Glomerular endothelial cell (primary cell): ENCODE results near the gene BTBD16. TPM values are rescaled to one million over a fixed set of nuclear protein-coding genes. Genes with fewer than 3 reads are reported as not detected.

ENCODE experiments used
- DNase-seq: peaks from one replicate; pipeline ENCODE4 v3.0.0-alpha.2; 2011; ENCODE audit warnings: low read depth, low spot score; ENCODE audit errors: extremely low read depth
- total RNA-seq: library from RNA; depleted of rRNA; stranded (reverse); fragments of >200 nt; gene quantifications from 2 replicates; pipeline ENCODE4 v1.2.3, GENCODE V29; 2015

Gene BTBD16
- 0.47 TPM in 1 of 2 replicates, not detected in the other for total RNA-seq

DNA sequence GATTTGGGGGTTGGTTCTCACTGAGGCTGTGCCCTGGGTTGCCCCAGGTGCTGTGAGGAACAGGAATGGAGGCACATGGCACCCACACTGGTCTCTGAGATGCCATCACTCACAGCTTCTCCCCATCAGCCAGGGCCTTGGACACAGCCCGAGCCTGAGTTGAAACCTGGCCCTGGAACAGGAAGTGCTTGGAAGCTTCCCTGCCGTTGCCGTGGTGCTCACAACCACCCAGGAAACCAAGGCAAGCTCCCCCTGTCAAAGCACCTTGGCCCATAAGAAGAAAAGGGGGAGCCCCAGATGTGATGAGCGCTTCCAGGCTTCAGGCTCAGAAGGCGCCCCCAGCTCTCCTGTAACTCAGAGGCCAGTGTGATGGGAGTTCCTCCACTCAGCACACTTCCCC, at the start of gene BTBD16:
TSS of gene BTBD16 (plus strand) at position 221 of the 400 bp plus-strand sequence. CDS start 3,786 bp downstream, outside the sequence.
- no peak for DNase-seq

- DNase-seq, result no peak
Measured at GRCh38 chr10:122221958-122222357, 49.1 kb upstream of the BTBD16 start.

GRCh38 chr10:122222638-122223037, 48.5 kb upstream of the BTBD16 start:
- DNase-seq, result no peak

DNA sequence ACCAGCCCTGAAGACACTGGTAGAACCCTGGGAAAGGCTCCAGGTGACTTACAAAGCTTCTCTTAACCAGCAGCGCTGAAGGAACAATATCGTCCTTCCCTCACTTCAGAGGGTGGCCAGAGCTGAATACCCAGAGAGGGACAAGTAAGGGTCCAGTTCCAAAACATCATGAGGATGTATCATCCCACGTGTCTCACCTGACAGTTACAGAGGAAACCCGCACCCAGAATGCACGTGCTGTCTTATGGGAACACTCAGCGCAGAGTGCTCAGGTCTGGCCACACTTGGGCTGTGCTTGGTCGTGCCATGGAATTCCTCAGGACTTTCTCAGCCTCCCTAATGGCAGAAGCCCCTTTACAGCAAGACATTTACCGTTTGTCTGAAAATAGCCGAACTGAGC, 46.9 kb upstream of the BTBD16 start:
- DNase-seq, result no peak

GRCh38 chr10:122225330-122225729, 45.8 kb upstream of the BTBD16 start:
- no peak for DNase-seq

DNA sequence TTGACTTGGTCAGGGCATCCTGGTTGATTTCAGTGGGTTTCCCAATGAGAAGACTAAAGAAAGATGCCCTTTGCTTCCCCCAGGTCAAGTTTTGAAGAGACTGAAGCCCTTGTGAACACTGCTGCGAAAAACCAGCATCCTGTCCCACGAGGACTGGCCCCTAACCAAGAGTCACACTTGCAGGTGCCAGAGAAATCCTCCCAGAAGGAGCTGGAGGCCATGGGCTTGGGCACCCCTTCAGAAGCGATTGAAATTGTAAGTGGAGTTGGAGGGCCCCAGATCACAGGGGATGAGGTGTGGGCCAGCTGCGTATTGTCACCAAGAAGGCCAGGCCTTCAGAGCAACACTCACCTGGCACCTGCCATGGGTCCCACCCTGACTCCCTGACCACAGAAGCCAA, 43.3 kb upstream of the BTBD16 start:
- DNase-seq, result no peak

DNA sequence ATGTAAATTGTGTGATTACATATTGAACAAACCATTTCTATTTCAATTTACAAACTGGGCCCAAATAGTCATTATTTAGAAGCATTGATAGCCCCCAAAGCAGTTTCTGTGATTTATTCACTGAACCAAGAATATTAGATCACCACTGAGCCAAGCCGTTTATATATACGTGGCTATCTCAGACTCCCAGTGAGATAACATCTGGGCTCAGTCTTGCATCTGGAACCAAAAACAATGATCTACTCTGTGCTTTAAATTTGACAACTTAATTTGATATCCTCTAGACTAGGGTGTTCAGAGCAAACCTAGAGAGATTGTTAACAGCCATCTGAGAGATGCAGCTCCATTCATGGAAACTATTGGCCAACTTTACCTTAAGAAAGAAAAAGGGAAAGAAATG, 41.4 kb upstream of the BTBD16 start:
- DNase-seq, result no peak

- DNase-seq, result no peak
Measured at GRCh38 chr10:122230222-122230621, 40.9 kb upstream of the BTBD16 start.

DNA sequence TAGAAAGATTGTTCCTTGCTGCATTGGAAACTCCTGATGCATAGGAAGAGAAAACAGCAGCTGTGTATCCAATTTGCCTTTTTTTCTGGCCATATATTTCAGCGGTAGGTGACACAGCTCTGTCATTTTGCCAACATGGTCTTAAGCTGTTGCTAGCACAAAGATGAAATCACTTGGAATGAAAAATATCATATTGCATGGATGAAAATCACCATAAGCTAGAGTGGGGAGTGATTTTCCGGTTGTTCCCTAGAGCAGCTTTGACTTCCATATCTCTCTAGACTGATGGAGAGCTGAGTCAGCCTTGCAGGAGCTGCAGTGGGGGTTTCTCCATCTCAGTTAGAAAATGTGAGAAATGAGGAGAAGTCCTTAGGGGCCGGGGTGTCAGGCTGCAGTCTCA, 38.3 kb upstream of the BTBD16 start:
- no peak for DNase-seq

DNA sequence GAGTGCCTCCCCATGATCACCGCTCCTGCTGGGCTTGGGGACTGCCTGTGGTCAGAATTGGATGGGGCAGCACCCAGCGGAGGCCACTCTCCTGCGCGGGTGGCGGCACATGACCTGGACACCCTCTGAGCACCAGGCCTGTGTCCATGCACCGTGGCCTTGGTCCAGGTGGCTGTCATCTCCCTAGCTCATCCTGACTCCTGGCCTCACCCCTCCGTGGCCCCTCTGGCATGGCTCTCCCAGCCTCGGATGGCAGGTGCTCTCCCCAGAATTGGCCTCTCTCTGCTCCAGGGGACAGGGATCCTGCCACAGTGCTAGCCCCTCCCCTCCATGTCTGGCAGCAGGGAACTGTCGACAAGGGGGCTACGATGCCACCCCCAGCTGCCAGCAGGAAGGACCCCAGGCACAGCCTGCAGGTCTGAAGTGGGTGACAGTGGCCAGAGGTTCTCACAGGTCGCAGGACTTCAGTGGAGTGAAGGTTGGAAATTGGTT, 37.2 kb upstream of the BTBD16 start:
- DNase-seq, result no peak

DNA sequence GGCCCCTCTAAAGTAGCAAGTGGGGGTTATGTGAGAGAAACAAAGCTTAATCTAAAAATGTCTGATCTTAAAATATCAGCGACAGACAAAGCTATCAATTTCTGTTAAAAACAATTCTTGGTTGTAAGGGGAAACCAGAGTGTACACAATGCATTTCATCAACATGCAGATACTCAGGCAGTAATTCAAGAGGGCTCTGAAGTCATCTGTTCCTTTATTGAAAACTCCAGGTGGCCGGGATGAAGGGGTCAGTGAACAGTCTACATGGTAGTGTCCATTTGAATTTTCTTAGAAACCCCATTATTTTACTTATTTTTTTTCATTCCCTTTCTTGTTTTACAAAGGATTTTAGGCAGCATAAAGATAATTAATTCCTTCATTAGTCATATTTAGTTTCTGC, 36.7 kb upstream of the BTBD16 start:
- no peak for DNase-seq

GRCh38 chr10:122236690-122237306, 34.3 kb upstream of the BTBD16 start:
- DNase-seq, result no peak

DNA sequence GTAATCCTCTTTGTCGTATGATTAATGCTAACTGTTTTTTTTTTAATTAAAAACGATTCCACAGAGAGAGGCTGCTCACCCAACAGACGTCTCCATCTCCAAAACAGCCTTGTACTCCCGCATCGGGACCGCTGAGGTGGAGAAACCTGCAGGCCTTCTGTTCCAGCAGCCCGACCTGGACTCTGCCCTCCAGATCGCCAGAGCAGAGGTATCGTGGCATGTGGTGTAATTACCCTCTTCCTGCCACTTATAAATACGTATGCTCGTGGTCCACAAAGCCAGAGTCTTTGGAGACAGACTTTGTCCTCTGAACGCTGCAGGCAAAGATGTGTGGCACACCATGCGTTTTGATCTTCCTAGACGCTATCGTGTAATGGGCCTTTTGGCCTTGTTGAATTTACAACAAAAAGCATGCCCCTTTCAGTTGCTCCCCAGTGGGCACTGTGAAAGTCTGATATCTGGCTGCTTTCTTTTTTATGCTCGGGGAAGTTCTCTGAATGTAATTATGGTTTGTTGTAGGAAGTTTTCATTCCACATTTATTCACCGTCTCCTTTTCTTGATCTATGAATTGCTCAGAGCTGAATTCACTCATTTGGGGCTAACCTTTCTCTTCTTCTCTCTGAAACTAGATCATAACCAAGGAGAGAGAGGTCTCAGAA, 33.6 kb upstream of the BTBD16 start:
- no peak for DNase-seq

DNA sequence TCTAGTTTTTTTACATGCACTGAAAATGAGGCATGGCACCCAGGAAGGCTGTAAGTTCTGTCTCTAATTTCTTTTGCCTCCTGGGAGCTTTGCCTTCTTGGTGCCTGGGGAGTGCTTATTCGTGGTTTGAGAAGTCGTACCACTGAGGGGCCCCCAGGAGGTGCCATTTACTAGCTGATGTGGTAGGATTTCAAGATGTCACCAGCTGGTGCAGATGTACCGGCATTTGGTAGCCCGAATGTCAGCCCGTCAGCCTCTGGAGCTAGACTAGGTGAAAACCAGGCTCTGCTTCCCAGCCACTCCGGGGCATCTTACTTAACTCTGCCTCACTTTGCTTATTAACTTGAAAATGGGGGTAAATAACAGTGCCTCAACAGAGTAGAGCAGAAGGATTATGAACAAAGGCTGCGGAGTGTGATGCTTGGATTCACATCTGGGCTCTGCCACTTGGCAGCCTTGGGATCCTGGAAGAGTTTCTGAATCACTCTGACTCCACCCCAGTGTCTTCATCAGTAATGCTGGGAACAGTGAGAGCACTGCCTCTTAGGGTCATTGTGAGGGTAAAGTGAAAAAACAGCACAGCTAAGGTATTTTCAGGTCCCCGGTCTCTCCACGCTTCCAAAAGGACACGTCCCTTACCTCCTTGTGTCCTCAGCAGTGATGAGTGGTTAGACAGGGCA, 31.4 kb upstream of the BTBD16 start:
- DNase-seq, result no peak

- no peak for DNase-seq
Measured at GRCh38 chr10:122240401-122240800, 30.7 kb upstream of the BTBD16 start.

DNA sequence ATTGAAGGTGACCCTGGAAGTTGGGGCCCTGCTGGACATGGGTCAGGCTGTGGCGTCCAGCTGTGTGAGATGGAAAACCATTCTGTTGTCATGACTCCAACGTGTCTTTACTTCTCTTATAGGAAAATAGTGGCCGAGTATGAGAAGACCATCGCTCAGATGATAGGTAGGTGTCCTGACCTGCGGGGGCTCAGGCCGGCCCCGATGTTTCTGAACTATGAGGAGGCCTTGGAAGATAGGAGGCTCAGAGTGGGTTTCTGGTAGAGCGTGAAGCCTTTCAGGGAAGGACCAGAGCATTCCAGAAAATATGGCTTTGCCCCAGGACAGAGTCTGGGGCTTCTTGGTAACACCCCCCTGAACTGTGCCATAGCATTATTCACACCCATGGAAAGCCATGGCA, 29.3 kb upstream of the BTBD16 start:
- no peak for DNase-seq

- DNase-seq, result no peak
Measured at GRCh38 chr10:122243550-122243949, 27.5 kb upstream of the BTBD16 start.

- DNase-seq, result no peak
Measured at GRCh38 chr10:122244001-122244975, 26.8 kb upstream of the BTBD16 start.

GRCh38 chr10:122245136-122245535, 26.0 kb upstream of the BTBD16 start:
- DNase-seq, result no peak

DNA sequence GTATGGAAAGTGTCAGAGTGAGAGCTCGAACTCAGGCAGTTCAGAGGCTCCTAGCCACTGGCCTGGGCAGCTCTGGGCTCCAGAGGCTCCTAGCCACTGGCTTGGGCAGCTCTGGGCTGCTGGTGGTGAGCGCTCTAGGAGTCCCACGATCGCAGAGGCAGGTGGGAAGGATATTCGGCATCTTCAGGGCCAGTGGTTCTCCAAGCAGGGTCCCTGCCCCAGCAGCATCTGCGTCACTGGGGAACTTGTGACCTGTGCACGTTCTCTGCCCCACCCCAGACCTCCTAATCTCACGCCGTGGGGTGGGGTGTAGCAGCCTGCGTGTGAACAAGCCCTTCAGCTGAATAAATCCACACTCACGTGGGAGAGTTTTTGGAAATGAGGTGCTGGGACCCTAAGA, 25.2 kb upstream of the BTBD16 start:
- DNase-seq, result no peak
